Thyroid gland (tissue), 4 donors: Measurements from ENCODE around the gene SORCS2. TPM values are rescaled to one million over a fixed set of nuclear protein-coding genes. Genes with fewer than 3 reads are reported as not detected.

ENCODE experiments used
- DNase-seq, 2 donors: peaks; one replicate each; pipeline ENCODE4 v3.0.0-alpha.2; 2019
- H3K27ac ChIP-seq, 3 donors: fragments of 200-600 bp; sonication (generic); 1 replicate in 2 of 3; 2 replicates in 1 of 3; pipeline ENCODE4 v1.5.1; 2016 to 2019; ENCODE audit warnings: mild to moderate bottlenecking in 1 of 3, moderate library complexity in 1 of 3
- H3K27me3 ChIP-seq: fragments of 200-600 bp; sonication (generic); one replicate; pipeline ENCODE4 v1.5.1; 2019
- H3K36me3 ChIP-seq, 2 donors: fragments of 200-600 bp; sonication (generic); one replicate each; pipeline ENCODE4 v1.5.1; 2016 to 2019
- H3K4me1 ChIP-seq, 2 donors: fragments of 200-600 bp; sonication (generic); one replicate each; pipeline ENCODE4 v1.5.1; 2017 to 2019
- H3K4me3 ChIP-seq, 3 donors: fragments of 200-600 bp; sonication (generic); replicated peaks in 1 of 3; 1 replicate in 2 of 3; 2 replicates in 1 of 3; pipeline ENCODE4 v1.5.1; 2016; ENCODE audit warnings: mild to moderate bottlenecking in 1 of 3
- H3K9me3 ChIP-seq: fragments of 200-600 bp; sonication (generic); one replicate; pipeline ENCODE4 v1.5.1; 2017
- POLR2A ChIP-seq, 2 donors: fragments of 450-650 bp; IDR thresholded peaks; one replicate each; pipeline ENCODE4 v1.6.1; 2017; ENCODE audit warnings: antibody characterized with exemption in 2 of 2, mild to moderate bottlenecking in 2 of 2, moderate library complexity in 1 of 2
- WGBS, 2 donors: methylation state at CpG; one replicate each; pipeline ENCODE4 v1.1.5; 2017; 5-methylcytosine and 5-hydroxymethylcytosine counted together
- intact Hi-C: fragments of 100-400 bp; cut with DNase I; formaldehyde crosslinking; loops from one replicate; pipeline ENCODE4 v1.15.1; 2023
- total RNA-seq, 4 donors: library from RNA; depleted of rRNA; stranded (reverse); fragments of >200 nt; gene quantifications; one replicate each; pipeline ENCODE4 v1.2.3, GENCODE V29; 2016
- TF ChIP-seq, protein P1 (sequence below), 6 experiments: fragments of 200-600 bp in 3 of 6; fragments of 450-650 bp in 3 of 6; sonication (generic) in 3 of 6; IDR thresholded peaks; one replicate each; pipeline ENCODE4 v1.5.1; 2016 to 2019; ENCODE audit warnings: antibody characterized with exemption in 6 of 6, mild to moderate bottlenecking in 2 of 6, inconsistent platforms in 1 of 6, moderate library complexity in 1 of 6

The SORCS2 gene
- total RNA-seq, 4 donors from 2014 or later: 1.7 to 13.6 (median 3.6) TPM

GRCh38 chr4:7285244-7286094 is 93.1 kb downstream of the SORCS2 start:
- 80 to 91% methylated on average over 22 to 34 of the region's 34 CpGs for WGBS, 2 donors
- Histone ChIP-seq H3K27ac (no peak overlapping the region), H3K4me3 (no peak overlapping the region), H3K36me3 (no peaks in the 10 kb centered on the region), H3K9me3 (no peaks in the 10 kb centered on the region), H3K27me3 (no peaks in the 10 kb centered on the region), H3K4me1 (no peaks in the 10 kb centered on the region)
- DNase-seq: no peak
- intact Hi-C loops: no loop called here
- no peak for TF ChIP-seq POLR2A (IDR thresholded peaks at IDR 0.05)
- TF ChIP-seq, protein P1, sequence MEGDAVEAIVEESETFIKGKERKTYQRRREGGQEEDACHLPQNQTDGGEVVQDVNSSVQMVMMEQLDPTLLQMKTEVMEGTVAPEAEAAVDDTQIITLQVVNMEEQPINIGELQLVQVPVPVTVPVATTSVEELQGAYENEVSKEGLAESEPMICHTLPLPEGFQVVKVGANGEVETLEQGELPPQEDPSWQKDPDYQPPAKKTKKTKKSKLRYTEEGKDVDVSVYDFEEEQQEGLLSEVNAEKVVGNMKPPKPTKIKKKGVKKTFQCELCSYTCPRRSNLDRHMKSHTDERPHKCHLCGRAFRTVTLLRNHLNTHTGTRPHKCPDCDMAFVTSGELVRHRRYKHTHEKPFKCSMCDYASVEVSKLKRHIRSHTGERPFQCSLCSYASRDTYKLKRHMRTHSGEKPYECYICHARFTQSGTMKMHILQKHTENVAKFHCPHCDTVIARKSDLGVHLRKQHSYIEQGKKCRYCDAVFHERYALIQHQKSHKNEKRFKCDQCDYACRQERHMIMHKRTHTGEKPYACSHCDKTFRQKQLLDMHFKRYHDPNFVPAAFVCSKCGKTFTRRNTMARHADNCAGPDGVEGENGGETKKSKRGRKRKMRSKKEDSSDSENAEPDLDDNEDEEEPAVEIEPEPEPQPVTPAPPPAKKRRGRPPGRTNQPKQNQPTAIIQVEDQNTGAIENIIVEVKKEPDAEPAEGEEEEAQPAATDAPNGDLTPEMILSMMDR (IDR thresholded peaks at IDR 0.05): no peak

GRCh38 chr4:7286170-7286569 is 93.8 kb downstream of the SORCS2 start:
- Histone ChIP-seq H3K36me3 (no peaks in the 10 kb centered on the region), H3K9me3 (no peaks in the 10 kb centered on the region), H3K4me3 (no peak overlapping the region), H3K27me3 (no peaks in the 10 kb centered on the region), H3K4me1 (peaks cover 2 to 3% of the 10 kb centered on the region in 2 donors), H3K27ac (no peak overlapping the region)
- 75 to 80% methylated on average over 14 of the region's 14 CpGs for WGBS, 2 donors
- no peak for DNase-seq
- no peak for TF ChIP-seq POLR2A (IDR thresholded peaks at IDR 0.05)
- TF ChIP-seq, protein P1 (IDR thresholded peaks at IDR 0.05): no peak
- intact Hi-C loops: no loop called here

- 87 to 91% methylated on average over 6 to 7 of the region's 7 CpGs for WGBS, 2 donors
- intact Hi-C loops: no loop called here
- H3K27ac ChIP-seq: no peak overlapping the region
- no peak overlapping the region for H3K4me3 ChIP-seq
- H3K9me3 ChIP-seq: no peaks in the 10 kb centered on the region
- peaks cover 8 to 10% of the 10 kb centered on the region in 2 donors for H3K4me1 ChIP-seq
- H3K36me3 ChIP-seq: no peaks in the 10 kb centered on the region
- H3K27me3 ChIP-seq: no peaks in the 10 kb centered on the region
- TF ChIP-seq POLR2A (IDR thresholded peaks at IDR 0.05): no peak
- TF ChIP-seq, protein P1 (IDR thresholded peaks at IDR 0.05): no peak
- DNase-seq: no peak
Observed at GRCh38 chr4:7286798-7287197, 94.5 kb downstream of the SORCS2 start.

GRCh38 chr4:7287274-7287917 is 95.1 kb downstream of the SORCS2 start:
- 80 to 83% methylated on average over 20 of the region's 20 CpGs for WGBS, 2 donors
- no peak for DNase-seq
- intact Hi-C loops: no loop called here
- Histone ChIP-seq H3K36me3 (no peaks in the 10 kb centered on the region), H3K27me3 (no peaks in the 10 kb centered on the region), H3K27ac (no peak overlapping the region), H3K9me3 (no peaks in the 10 kb centered on the region), H3K4me1 (peaks cover 11% of the 10 kb centered on the region in 2 donors), H3K4me3 (no peak overlapping the region)
- no peak for TF ChIP-seq POLR2A (IDR thresholded peaks at IDR 0.05)
- TF ChIP-seq, protein P1 (IDR thresholded peaks at IDR 0.05): no peak

DNA sequence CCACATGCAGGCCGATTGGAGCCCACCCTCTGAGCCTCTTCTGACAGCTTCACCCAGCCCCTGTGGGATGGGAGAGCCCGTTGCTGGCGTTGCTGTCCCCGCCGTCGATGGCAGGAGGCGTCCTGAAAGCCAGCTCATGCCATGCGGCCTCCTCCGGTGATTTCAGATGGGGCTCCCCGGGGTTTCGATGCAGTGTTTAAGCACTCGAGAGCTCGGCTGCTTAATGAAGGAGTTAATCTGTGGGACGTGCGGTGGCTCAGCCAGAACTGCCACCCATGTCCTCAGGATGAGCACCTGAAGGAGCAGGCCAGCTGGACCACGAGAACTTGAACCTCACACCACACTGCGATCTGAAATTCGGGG is 95.6 kb downstream of the SORCS2 start:
- intact Hi-C loops: no loop called here
- Histone ChIP-seq H3K36me3 (no peaks in the 10 kb centered on the region), H3K27me3 (no peaks in the 10 kb centered on the region), H3K9me3 (no peaks in the 10 kb centered on the region), H3K27ac (no peak overlapping the region), H3K4me3 (no peak overlapping the region), H3K4me1 (peaks cover 11% of the 10 kb centered on the region in 2 donors)
- WGBS, 2 donors: 62 to 76% methylated on average over 4 to 18 of the region's 18 CpGs
- TF ChIP-seq POLR2A (IDR thresholded peaks at IDR 0.05): no peak
- TF ChIP-seq, protein P1 (IDR thresholded peaks at IDR 0.05): no peak
- DNase-seq: no peak
